Activated naive CD8-positive, alpha-beta T cell treated with anti-CD3 and anti-CD28 coated beads, Interleukin-2, amount 10 ng/mL, durations not matched to agents 7 days and 5 days (primary cell): ENCODE results near the gene KLHDC7A. TPM values are rescaled to one million over a fixed set of nuclear protein-coding genes. Genes with fewer than 3 reads are reported as not detected.

ENCODE experiments used
- ATAC-seq: fragments of 150-1000 bp; cut with Tn5 transposase; one replicate; pipeline ENCODE4 v1.10.0; 2021; ENCODE audit warnings: low read depth, moderate library complexity
- POLR2A ChIA-PET: fragments of 350-600 bp; sonication (Branson Sonifier 250); formaldehyde crosslinking; loops from one replicate; lab custom pipeline; 2021; ENCODE audit warnings: antibody characterized with exemption; lab: Charles Lee
- DNase-seq: peaks from one replicate; pipeline ENCODE4 v3.0.0; 2021
- H3K27ac Mint-ChIP-seq: one replicate; pipeline ENCODE4 v1.8.0; 2022; ENCODE audit warnings: mild to moderate bottlenecking, mixed read lengths
- H3K27me3 Mint-ChIP-seq: one replicate; pipeline ENCODE4 v1.8.0; 2022; ENCODE audit warnings: mild to moderate bottlenecking, moderate library complexity, mixed read lengths
- H3K36me3 Mint-ChIP-seq: one replicate; pipeline ENCODE4 v1.8.0; 2021; ENCODE audit warnings: mild to moderate bottlenecking, mixed read lengths
- H3K4me1 Mint-ChIP-seq: one replicate; pipeline ENCODE4 v1.8.0; 2021; ENCODE audit warnings: mixed read lengths
- H3K4me3 Mint-ChIP-seq: one replicate; pipeline ENCODE4 v1.8.0; 2022; ENCODE audit warnings: mild to moderate bottlenecking, moderate library complexity, mixed read lengths
- H3K9me3 Mint-ChIP-seq: one replicate; pipeline ENCODE4 v1.8.0; 2021; ENCODE audit warnings: mixed read lengths
- total RNA-seq, 2 experiments: library from RNA; stranded (reverse); gene quantifications; one replicate each; pipeline ENCODE4 v1.2.3, GENCODE V29; 2021

KLHDC7A gene
- total RNA-seq, 2 experiments from 2014 or later: not detected

GRCh38 chr1:18530587-18531502, 50.1 kb downstream of the KLHDC7A start:
- POLR2A ChIA-PET: no interaction called here
- Mint-ChIP-seq H3K27ac (no peak overlapping the region), H3K4me1 (no peaks in the 10 kb centered on the region), H3K9me3 (no peaks in the 10 kb centered on the region), H3K36me3 (no peaks in the 10 kb centered on the region), H3K27me3 (peaks cover 14% of the 10 kb centered on the region), H3K4me3 (no peak overlapping the region)
- no peak for DNase-seq
- no peak for ATAC-seq

- no peak overlapping the region for H3K4me3 Mint-ChIP-seq
- no peak for ATAC-seq
Observed at GRCh38 chr1:18531503-18531845, 50.7 kb downstream of the KLHDC7A start.

GRCh38 chr1:18532390-18533170, 51.9 kb downstream of the KLHDC7A start:
- ATAC-seq (no peak), DNase-seq (no peak)
- Mint-ChIP-seq H3K36me3 (no peaks in the 10 kb centered on the region), H3K4me1 (no peaks in the 10 kb centered on the region), H3K9me3 (no peaks in the 10 kb centered on the region), H3K27me3 (peaks cover 14% of the 10 kb centered on the region), H3K4me3 (no peak overlapping the region), H3K27ac (no peak overlapping the region)
- POLR2A ChIA-PET: no interaction called here

More at GRCh38 chr1:18531503-18531845, 50.7 kb downstream of the KLHDC7A start:
- no peaks in the 10 kb centered on the region for H3K9me3 Mint-ChIP-seq
- no peak overlapping the region for H3K27ac Mint-ChIP-seq
- H3K27me3 Mint-ChIP-seq: peaks cover 14% of the 10 kb centered on the region
- H3K4me1 Mint-ChIP-seq: no peaks in the 10 kb centered on the region
- H3K36me3 Mint-ChIP-seq: no peaks in the 10 kb centered on the region
- POLR2A ChIA-PET: no interaction called here
- DNase-seq: no peak

- H3K4me3 Mint-ChIP-seq: no peak overlapping the region
- no peaks in the 10 kb centered on the region for H3K4me1 Mint-ChIP-seq
- H3K9me3 Mint-ChIP-seq: no peaks in the 10 kb centered on the region
- H3K36me3 Mint-ChIP-seq: no peaks in the 10 kb centered on the region
- no peak for ATAC-seq
- POLR2A ChIA-PET: no interaction called here
- H3K27me3 Mint-ChIP-seq: peaks cover 14% of the 10 kb centered on the region
- no peak for DNase-seq
- no peak overlapping the region for H3K27ac Mint-ChIP-seq
Observed at GRCh38 chr1:18533259-18533658, 52.5 kb downstream of the KLHDC7A start.

GRCh38 chr1:18534810-18535205, 54.1 kb downstream of the KLHDC7A start:
- H3K27me3 Mint-ChIP-seq: peaks cover 16% of the 10 kb centered on the region
- no peak overlapping the region for H3K4me3 Mint-ChIP-seq
- no peaks in the 10 kb centered on the region for H3K36me3 Mint-ChIP-seq
- POLR2A ChIA-PET: no interaction called here
- H3K27ac Mint-ChIP-seq: no peak overlapping the region
- DNase-seq (no peak), ATAC-seq (no peak)
- no peaks in the 10 kb centered on the region for H3K4me1 Mint-ChIP-seq
- no peaks in the 10 kb centered on the region for H3K9me3 Mint-ChIP-seq

Other genes starting within 250 kb of the KLHDC7A start
- not detected for gene PAX7, start 149.9 kb downstream of the KLHDC7A start, total RNA-seq